Measurements from ENCODE around the gene GALNT10.

The GALNT10 gene

DNA sequence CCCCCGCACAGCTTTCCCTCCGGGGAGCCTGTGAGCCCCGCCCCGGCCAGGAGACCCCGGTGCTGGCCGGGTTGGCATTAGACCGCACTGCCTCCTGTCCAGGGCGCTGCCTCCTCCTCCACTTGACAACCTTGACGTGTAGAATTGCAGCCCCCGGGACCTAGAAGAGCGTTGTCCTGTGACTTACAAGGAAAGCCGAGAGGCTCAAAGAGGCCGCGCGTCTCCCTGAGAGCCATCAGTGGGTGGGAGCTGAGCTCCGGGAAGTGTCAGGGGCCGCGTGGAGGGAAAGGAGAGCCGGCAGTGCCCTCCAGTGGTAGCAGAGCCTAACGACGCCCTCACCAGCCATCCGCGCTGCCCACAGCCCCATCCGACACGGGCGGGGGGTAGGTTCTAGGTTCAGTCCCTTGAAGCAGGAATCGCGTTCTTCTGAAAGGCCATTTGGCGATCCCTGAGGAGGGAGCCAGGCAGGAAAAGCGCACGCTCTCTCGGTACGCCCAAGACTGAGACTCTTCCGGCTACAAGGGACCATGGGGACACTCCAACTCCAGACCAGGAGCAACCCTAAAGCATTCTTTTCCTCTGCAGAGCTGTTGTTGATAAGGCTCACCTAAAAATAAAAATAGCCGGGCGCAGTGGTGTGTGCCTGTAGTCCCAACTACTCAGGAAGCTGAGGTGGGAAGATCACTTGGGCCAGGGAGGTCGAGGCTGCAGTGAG lies 214.7 kb downstream of the GALNT10 start:
- DNase-seq (ENCODE audit: low read depth): peak; percentile 56

DNA sequence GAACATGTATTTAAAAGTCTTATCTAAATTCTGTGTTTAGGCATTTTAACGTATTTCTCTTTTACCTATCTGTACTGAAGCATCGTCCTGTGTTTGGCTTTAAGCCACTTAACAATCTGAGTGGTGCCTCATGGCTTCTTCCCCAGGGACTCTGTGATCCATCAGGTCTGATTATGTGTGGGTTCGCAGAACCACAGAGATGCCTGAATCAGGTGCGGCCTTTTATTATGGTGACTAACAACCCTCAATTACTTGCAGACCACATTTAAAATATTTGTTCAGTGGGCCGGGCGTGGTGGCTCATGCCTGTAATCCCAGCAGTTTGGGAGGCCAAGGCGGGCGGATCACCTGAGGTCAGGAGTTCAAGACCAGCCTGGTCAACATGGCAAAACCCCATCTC lies 215.7 kb downstream of the GALNT10 start:
- DNase-seq (ENCODE audit: low read depth): peak; percentile 80

DNA sequence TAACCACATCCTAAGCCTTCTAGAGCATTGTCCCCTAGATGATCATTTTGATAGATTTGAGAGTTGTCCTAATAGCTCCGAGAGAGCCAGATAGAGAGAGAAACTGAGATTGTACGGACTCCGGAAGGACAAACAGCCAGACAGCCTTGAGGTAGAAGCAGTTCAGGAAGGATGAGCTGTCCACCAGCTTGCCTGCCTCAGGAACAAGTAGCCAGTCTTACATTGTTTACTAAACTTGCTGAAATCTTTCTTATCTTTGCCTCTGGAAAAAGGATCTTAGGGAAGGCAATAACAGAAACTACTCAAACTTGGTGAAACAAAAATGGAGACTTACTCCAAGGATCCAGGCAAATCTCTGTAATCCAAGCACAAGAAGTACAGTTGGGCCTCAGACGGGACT lies 216.3 kb downstream of the GALNT10 start:
- DNase-seq (ENCODE audit: low read depth): peak; percentile 73

DNA sequence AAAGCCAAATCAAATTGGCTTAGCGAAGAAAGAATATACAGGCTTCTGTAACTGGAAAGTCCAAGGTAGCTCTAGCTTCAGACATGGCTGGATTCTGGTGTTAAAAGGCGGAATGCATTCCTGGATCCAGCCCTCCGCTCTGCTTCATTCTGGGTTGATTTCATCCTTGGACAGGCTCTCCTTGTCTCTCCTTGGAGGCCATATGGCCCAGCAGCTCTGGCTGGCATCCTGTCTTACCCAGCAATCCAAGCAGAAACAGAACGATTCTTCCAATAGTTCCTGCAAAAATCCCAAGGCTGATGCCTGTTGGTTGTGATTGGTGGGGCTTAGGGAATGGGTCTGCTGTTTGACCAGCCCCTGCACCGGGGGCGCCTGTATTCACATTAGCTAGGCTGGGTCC lies 218.3 kb downstream of the GALNT10 start:
- no peak for DNase-seq (ENCODE audit: low read depth)

DNA sequence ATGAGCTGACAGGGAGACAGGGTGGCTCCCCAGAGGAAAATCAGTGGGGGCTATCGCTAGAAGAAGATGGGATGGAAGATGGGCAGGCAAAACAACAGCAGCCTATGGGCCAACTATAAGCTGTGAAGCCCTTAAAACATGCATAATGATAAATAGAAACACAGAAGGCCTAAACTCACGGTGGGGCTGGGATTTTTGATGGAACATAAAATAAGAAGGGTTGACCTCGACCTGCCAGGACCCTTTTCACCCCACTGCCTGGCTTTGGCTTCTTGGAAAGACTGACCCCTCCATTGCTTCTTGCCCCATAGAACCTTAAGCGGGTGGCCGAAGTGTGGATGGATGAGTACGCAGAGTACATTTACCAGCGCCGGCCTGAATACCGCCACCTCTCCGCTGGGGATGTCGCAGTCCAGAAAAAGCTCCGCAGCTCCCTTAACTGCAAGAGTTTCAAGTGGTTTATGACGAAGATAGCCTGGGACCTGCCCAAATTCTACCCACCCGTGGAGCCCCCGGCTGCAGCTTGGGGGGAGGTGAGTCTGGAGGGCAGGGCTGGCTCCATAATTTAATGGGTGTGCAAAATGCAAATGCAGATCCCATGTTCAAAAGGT lies 218.8 kb downstream of the GALNT10 start:
- DNase-seq (ENCODE audit: low read depth): no peak

DNA sequence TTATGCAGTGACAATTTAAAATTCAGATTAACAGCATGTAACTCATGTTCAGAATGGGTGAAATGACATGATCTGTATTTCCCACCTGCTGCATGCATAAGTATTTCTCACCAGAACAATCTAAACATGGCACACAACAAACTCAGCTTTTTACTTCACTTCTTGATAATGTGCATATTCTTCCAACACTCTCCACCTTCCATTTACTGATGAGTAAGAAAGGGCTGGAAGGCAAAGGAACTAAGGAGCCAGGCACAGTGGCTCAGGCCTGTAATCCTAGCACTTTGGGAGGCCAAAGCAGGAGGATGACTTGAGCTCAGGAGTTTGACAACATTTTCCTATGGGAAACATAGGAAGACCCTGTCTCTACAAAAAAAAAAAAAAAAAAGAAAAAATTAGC lies 219.5 kb downstream of the GALNT10 start:
- DNase-seq (ENCODE audit: low read depth): no peak

DNA sequence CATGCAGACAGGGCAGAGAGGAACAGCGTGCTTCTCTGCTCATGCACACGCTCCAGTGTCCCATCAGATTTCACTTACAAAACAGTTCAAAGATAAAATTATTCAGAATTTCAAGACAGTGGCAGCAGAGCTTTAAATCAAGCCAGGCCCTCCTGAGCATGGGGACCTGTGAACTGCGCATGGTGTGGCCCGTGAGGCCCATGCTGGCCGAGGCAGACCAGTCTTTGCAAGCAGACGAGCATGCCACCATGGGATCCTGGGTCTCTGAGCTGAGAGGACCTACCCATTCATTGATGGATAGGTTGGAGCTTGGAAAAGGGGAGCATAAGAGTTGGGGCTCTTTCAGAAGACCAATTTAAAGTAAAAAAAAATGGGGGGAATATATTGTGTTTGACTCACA lies 220.3 kb downstream of the GALNT10 start:
- DNase-seq (ENCODE audit: low read depth): no peak

DNA sequence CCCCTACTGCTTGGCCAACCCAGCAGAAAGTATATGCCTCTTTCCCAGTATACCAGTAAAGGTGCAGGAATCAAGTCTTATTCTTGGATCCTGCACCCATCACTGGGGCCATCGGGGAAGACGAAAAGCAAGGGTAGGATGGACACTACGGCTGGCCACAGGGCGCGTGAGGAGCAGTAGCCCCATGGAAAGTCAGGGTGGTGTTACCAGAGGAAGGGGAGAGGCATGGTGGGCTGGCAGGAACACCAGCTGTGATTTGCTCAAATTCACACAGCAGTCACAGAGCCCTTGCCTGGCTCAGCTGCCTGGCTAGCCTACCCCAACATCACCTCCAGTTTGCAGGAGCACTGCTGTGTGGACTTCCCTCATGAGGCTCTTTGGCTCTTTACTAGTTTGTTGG lies 220.8 kb downstream of the GALNT10 start:
- DNase-seq (ENCODE audit: low read depth): no peak

DNA sequence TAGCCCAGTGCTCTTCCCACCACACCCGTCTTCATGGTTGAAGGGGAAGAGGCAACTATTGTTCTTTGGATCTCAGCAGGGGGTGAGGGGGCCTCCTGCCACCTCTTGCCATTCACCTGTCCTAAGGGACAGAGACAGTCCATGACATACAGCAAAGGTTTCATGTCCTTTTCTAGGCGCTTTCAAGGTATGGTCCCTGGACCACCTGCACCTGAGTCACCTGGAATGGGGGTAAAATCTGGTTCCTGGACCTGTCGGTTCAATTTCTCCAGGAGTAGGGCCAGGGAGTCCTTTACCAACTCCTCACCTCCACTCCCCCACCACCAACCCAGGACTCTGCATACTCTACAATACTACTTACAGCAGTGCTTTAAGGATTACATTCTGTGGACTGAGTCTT lies 221.8 kb downstream of the GALNT10 start:
- DNase-seq (ENCODE audit: low read depth): no peak

DNA sequence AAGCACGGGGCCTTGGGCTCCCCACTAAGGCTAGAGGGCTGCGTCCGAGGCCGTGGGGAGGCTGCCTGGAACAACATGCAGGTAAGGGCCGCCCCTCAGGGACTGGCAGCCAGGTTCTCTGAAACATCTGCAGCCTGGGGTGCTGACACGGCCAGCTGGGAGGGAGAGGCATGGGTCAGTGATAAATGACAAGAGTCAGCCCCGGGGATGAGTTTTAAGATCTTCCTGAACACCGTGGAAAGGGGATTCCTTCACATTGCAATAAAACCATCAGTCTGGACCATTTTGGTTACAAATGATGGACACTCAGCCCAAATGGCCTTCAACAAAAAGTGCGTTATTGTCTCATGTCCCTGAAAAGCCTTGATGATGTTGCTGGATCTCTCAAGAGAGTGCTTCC lies 222.4 kb downstream of the GALNT10 start:
- DNase-seq (ENCODE audit: low read depth): no peak

DNA sequence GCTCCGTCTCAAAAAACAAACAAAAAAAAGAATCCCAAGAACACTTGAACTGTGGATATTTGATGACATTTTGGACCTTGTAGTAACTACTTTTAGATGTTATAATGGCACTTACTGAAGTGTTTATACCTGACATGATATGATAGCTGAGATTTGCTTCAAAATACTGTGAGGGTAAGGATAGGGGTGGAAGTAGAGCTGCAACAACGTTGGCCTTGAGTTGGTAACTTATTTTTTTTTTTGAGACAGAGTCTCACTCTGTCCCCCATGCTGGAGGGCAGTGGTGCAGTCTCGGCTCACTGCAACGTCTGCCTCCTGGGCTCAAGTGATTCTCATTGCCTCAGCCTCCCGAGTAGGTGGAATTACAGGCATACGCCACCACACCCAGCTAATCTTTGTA lies 224.6 kb downstream of the GALNT10 start:
- no peak for DNase-seq (ENCODE audit: low read depth)

DNA sequence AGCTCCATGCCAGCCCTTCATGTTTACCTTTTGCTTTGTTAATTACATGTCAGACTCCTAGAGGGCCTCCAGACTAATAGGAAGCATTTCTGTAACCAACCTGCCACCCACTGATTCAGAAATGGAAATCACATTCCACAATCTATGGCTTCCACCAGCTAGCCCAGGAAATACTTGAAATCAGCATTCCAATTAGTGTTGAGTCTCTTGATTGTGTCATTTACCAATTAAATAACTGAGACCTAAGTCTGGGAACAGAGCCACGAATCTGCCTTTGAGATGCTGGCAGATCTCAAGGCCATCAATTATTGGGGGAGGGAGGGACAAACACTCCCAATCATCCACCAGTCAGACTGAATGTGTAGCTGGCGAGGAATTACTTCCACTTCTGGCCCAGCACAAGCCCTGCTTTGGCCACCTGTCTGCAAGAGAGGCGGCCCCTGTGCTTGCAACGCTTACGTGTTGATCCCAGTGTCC lies 227.8 kb downstream of the GALNT10 start:
- DNase-seq (ENCODE audit: low read depth): no peak

DNA sequence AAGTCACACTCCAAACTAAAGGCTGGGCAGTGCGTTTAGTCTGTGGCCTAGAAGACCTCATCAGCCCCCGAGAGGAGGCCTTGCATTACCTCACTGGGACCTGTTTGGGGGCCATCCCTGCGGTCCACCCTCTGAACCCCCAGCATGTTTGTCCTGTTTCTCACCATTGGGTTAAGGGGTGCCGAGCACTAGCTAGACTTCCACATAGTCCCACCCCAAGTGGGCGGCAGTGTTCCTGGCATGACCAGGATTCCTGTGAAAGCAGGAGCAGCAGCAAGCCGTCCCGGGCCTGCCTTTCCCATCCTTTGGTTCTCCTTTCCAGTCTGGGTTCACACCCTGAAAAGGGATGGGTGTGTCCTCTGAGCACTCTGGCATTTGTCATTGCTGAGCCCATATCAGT lies 228.7 kb downstream of the GALNT10 start:
- no peak for DNase-seq (ENCODE audit: low read depth)

DNA sequence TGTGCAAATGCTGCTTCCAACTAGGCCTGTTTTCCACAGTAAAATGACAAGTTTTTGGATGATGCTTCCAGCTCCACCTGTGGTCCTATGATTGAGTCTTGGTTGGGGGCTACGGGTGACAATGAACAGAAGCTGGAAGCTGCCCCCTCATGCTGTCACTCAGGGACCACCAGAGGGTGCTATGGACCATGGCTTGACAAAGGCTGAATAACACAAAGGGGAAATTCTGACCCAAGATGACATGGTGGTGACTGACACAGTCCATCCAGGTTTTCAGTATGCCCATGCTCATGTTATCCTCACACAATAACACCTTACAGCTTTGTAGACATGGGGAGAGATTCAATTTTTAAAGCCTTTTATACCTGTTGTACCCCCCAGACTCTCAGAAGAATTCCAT lies 231.3 kb downstream of the GALNT10 start:
- peak; percentile 17 for DNase-seq (ENCODE audit: low read depth)

DNA sequence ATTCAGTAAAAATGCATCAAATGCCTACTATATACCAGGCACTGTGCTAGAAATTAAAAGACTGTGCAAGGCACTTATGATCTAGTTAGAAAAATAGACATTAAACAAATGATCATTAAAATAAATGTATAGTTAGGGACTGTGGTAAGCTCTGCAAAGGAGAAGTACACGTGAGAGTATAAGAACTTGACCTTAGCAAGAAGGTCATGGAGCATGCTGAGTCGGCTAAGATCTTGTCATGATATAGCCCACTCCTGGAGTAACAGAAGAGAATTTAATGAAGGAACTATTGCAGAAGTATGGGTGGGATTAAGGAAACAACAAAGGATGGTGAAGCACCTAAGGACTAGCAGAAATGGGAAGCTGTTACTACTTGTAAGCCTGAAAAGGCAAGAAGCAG lies 231.8 kb downstream of the GALNT10 start:
- DNase-seq (ENCODE audit: low read depth): no peak

DNA sequence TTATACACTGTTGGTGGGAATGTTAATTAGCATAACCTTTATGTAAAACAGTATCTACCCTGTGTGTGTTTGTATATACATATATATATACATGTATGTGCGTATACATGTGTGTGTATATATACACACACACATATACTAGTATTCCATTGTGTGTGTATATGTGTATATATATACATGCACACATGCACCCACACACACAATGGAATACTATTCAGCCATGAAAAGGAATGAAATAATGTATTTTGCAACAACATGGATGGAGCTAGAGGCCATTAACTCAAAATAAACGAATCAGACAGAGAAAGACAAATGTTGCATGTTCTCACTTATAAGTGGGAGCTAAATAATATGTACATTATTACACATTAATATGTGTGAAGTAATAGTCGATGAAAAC lies 237.7 kb downstream of the GALNT10 start:
- DNase-seq (ENCODE audit: low read depth): no peak

DNA sequence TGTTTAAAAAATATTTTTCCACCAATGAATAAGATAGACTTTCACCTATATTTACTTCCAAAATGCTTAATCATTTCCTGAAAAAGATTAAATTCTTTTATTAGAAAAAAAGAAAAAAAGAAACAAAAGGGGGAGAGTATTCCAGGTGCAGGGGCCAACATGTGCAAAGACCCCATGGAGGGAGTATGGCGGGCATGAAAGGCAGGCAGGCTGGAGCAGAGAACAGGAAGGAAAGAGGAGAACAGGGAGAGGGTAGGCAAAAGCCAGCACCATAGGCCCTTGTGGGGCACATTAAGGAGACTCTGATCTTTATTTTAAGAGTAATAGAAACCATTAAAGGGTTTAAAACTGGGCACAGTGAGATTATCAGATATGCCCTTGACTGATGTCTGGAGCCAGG lies 238.8 kb downstream of the GALNT10 start:
- no peak for DNase-seq (ENCODE audit: low read depth)

DNA sequence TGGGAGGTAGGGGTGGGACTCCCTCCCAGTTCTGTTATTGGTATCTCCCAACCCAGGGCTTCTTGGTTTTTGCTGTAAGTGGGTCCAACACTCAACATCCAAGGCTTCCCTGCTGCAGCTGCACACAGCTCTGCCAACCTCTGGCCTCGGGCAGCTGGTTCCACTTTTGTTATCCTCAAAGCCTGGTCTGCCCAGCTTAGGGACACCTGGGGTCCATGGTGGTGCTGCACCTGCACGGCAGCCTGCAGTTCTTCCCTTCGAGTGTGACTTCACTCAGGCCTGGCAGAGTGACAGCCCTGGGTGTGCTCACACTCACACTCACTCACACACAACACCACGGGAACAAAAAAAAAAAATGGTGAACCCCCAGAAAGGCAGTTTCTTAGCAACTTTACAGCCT lies 239.9 kb downstream of the GALNT10 start:
- no peak for DNase-seq (ENCODE audit: low read depth)

DNA sequence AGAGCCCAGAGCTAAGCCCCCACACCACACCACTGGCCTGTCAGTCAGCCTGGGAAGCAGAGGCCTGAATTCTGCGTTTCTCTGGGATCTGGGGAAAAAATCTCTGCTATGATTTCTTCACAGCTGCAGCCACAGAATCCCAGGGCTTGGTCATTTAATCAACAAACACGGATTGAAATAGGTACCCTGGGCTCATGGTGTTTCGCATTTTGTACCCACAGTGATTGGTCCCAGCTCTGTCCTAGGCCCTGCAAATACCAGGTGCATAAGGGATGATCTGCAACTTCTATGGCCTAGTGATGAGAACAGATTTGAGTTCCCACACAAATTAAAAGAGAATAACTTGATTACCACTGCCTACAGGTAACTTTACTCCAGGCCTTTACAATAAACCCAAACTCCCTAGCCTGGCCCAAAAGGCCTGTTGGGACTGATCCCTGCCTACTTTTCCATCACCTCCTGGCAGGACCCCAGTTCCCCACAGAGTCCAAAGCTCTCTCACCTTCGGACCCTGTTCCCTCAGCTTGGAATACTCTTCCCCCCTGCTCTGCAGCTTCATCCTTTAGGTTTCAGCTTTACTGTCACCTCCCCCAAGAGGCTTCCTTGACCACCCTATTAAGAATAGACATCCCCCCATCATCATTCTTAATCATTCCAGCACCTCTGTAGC lies 240.6 kb downstream of the GALNT10 start:
- no peak for DNase-seq (ENCODE audit: low read depth)

DNA sequence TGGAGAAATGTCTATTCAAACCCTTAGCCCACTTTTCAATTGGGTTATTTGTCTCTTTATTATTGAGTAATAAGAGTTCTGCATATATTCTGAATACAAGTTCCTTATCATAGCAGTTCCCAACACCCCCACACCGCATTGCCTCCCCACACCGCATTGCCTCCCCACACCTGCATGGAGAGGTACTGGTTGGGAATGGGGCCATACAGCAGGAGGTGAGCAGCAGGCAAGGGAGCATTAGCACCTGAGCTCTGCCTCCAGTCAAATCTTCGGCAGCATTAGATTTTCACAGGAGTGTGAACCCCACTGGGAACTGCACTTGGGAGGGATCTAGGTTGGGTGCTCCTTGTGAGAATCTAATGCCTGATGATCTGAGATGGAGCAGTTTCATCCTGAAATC lies 244.7 kb downstream of the GALNT10 start:
- DNase-seq (ENCODE audit: low read depth): no peak

DNA sequence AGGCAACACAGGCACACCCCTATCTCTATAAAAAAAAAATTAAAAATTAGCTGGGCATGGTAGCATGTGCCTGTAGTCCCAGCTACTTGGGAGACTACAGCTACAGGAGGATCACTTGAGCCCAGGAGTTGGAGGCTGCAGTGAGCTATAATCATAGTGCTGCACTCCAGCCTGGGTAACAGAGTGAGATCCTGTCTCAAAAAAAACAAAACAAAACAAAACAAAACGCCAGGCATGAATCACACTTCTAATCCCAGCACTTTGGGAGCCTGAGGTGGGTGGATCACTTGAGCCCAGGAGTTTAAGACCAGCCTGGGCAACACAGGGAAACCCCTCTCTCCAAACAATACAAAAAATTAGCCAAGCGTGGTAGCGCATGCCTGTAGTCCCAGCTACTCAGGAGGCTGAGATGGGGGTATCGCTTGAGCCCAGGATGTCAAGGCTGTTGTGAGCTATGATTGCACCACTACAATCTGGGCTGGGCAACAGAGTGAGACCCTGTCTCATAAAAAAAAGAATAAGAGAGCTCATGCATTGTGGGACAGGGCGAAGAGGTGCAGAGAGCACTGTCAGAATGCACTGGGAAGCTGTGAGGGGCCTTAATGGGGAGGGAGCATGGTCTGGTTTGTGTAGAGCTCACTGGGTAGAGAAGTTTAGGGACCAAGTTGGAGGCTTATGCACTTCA lies 246.9 kb downstream of the GALNT10 start:
- no peak for DNase-seq (ENCODE audit: low read depth)

DNA sequence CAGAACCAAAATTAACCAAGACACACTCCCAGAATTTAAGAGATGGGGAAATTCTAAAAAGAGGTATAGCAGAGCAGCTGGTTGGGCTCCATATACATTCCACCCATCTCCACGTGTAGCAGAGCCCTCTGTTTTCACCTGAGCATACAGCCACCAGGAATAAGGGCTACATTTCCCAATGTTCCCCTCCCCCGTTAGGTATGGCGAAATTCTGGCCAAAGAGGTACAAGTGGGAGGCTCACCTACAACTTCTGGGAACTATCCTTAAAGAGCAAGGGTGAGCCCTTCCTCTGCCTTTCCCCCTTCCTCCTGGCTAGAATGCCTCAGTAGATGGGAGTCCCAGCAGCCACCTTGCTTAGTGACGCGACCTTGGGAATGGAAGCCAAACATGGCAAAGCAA lies 250.0 kb downstream of the GALNT10 start:
- DNase-seq (ENCODE audit: low read depth): no peak

DNA sequence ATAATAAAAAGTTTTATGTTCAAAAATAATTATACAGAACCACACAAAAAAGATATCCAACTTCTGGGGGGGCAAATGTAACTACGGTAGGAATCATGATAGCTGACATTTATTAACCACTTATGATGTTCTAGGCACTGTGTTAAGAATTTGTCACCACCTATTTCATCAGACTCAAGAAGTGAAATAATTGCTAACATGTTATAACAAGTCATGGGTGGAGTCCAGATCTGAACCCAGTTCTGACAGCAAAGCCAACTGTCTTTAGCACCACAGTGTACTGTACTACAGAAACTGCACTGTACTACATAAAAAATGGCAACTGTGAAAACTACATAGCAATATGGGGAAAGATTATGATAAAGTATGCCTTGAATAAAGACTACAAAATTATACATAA lies 252.3 kb downstream of the GALNT10 start:
- no peak for DNase-seq (ENCODE audit: low read depth)
